H1 (cell line): ENCODE measurements around the gene PIGM. TPM values are rescaled to one million over a fixed set of nuclear protein-coding genes. Genes with fewer than 3 reads are reported as not detected.

ENCODE experiments used
- CTCF ChIA-PET: fragments of 300-600 bp; sonication (Branson Sonifier 250); formaldehyde crosslinking; loops from one replicate; lab custom pipeline; 2021; ENCODE audit not compliant: partially characterized antibody; lab: Charles Lee
- POLR2A ChIA-PET: fragments of 300-600 bp; sonication (Branson Sonifier 250); formaldehyde crosslinking; loops from one replicate; lab custom pipeline; 2021; ENCODE audit warnings: inconsistent platforms; ENCODE audit not compliant: partially characterized antibody; lab: Charles Lee
- DNase-seq, 2 experiments: peaks; one replicate each; pipeline versions ENCODE4 v3.0.0 to v3.0.0-alpha.2; 2010 to 2022; ENCODE audit warnings: low spot score in 2 of 2, low read depth in 1 of 2, mixed read lengths in 1 of 2
- FAIRE-seq: peaks from 2 replicates; lab custom pipeline; 2011; peaks lifted over from hg19 to GRCh38; lab: Jason Lieb, UNC
- H2AFZ ChIP-seq: 2 replicates; pipeline ENCODE4 v1.8.1; 2012; ENCODE audit warnings: low read length, inconsistent platforms
- H2AK5ac ChIP-seq: 2 replicates; pipeline ENCODE4 v1.6.1; 2013; ENCODE audit warnings: low read depth, low read length
- H2BK120ac ChIP-seq: replicated peaks from 2 replicates; pipeline ENCODE3; 2013; ENCODE audit warnings: low read depth, low read length, inconsistent platforms
- H2BK12ac ChIP-seq: 2 replicates; pipeline ENCODE4 v1.6.1; 2013; ENCODE audit warnings: low read depth, low read length
- H2BK15ac ChIP-seq: 2 replicates; pipeline ENCODE4 v1.6.1; 2013; ENCODE audit warnings: low read length
- H2BK20ac ChIP-seq: 2 replicates; pipeline ENCODE4 v1.6.1; 2013; ENCODE audit warnings: low read length
- H2BK5ac ChIP-seq: 2 replicates; pipeline ENCODE4 v1.6.1; 2013; ENCODE audit warnings: low read depth, low read length
- H3K14ac ChIP-seq: 2 replicates; pipeline ENCODE4 v1.6.1; 2013; ENCODE audit warnings: inconsistent platforms; ENCODE audit not compliant: insufficient read length
- H3K18ac ChIP-seq: 2 replicates; pipeline ENCODE4 v1.6.1; 2013; ENCODE audit warnings: low read length; ENCODE audit errors: extremely low read depth
- H3K23ac ChIP-seq: 2 replicates; pipeline ENCODE4 v1.6.1; 2013; ENCODE audit warnings: inconsistent platforms; ENCODE audit not compliant: insufficient read length
- H3K23me2 ChIP-seq: 2 replicates; pipeline ENCODE4 v1.6.1; 2013; ENCODE audit warnings: low read depth, low read length
- H3K27ac ChIP-seq: 2 replicates; pipeline ENCODE4 v1.6.1; 2011; ENCODE audit warnings: low read depth, low read length, inconsistent platforms
- H3K27me3 ChIP-seq, 4 experiments: replicated peaks in 1 of 4; 1 replicate in 1 of 4; 2 replicates in 3 of 4; pipeline versions ENCODE4 v1.6.1 to v1.8.1; 2011 to 2013; ENCODE audit warnings: low read length in 3 of 4, mild to moderate bottlenecking in 3 of 4, inconsistent platforms in 2 of 4, mixed read lengths in 2 of 4, moderate library complexity in 1 of 4; ENCODE audit not compliant: control insufficient read depth in 3 of 4, insufficient read depth in 3 of 4; ENCODE audit errors: extremely low read depth in 1 of 4
- H3K36me3 ChIP-seq, 4 experiments: 2 replicates each; pipeline versions ENCODE4 v1.6.1 to v1.8.1; 2011 to 2013; ENCODE audit warnings: mild to moderate bottlenecking in 4 of 4, low read length in 3 of 4, moderate library complexity in 2 of 4, control low read depth in 1 of 4, inconsistent platforms in 1 of 4; ENCODE audit not compliant: insufficient read depth in 4 of 4, control insufficient read depth in 2 of 4
- H3K4ac ChIP-seq: replicated peaks from 2 replicates; pipeline ENCODE3; 2013; ENCODE audit warnings: low read length, low read depth, mixed read lengths, inconsistent platforms; ENCODE audit not compliant: insufficient read length
- H3K4me1 ChIP-seq, 4 experiments: replicated peaks in 1 of 4; 1 replicate in 1 of 4; 2 replicates in 3 of 4; pipeline versions ENCODE4 v1.6.1 to v1.8.1; 2011 to 2013; ENCODE audit warnings: low read length in 3 of 4, inconsistent platforms in 2 of 4, mixed read lengths in 1 of 4; ENCODE audit not compliant: insufficient read depth in 4 of 4, control insufficient read depth in 3 of 4
- H3K4me2 ChIP-seq, 2 experiments: 2 replicates each; pipeline versions ENCODE4 v1.6.1 to v1.8.1; 2011 to 2013; ENCODE audit warnings: low read depth in 2 of 2, low read length in 2 of 2, control low read depth in 1 of 2, inconsistent platforms in 1 of 2, mild to moderate bottlenecking in 1 of 2; ENCODE audit not compliant: insufficient read depth in 1 of 2
- H3K4me3 ChIP-seq, 4 experiments: fragments of 200-600, 300-600 bp in 1 of 4; sonication (generic), shearing (Covaris generic), sonication (Bioruptor Twin) in 1 of 4; 2 replicates each; pipeline versions ENCODE4 v1.5.1 to v1.8.1; 2011 to 2016; ENCODE audit warnings: low read length in 4 of 4, low read depth in 3 of 4, control low read depth in 2 of 4, inconsistent platforms in 2 of 4, mild to moderate bottlenecking in 2 of 4, mixed read lengths in 1 of 4, moderate library complexity in 1 of 4; ENCODE audit not compliant: insufficient read depth in 2 of 4; ENCODE audit errors: extremely low read depth in 1 of 4
- H3K56ac ChIP-seq: replicated peaks from 2 replicates; pipeline ENCODE3; 2013; ENCODE audit warnings: low read depth, mild to moderate bottlenecking, mixed read lengths, low read length, inconsistent platforms; ENCODE audit not compliant: insufficient read length
- H3K79me1 ChIP-seq: 2 replicates; pipeline ENCODE4 v1.6.1; 2013; ENCODE audit warnings: low read depth, low read length, control low read depth
- H3K79me2 ChIP-seq, 2 experiments: 2 replicates each; pipeline versions ENCODE4 v1.6.1 to v1.8.1; 2012 to 2013; ENCODE audit warnings: low read length in 2 of 2, mild to moderate bottlenecking in 2 of 2, inconsistent platforms in 1 of 2; ENCODE audit not compliant: insufficient read depth in 2 of 2, control insufficient read depth in 1 of 2
- H3K9ac ChIP-seq, 4 experiments: replicated peaks in 1 of 4; 1 replicate in 1 of 4; 2 replicates in 3 of 4; pipeline versions ENCODE4 v1.6.1 to v1.8.1; 2011 to 2013; ENCODE audit warnings: low read depth in 3 of 4, low read length in 3 of 4, control low read depth in 2 of 4, mild to moderate bottlenecking in 2 of 4, moderate library complexity in 2 of 4, inconsistent platforms in 1 of 4; ENCODE audit errors: extremely low read depth in 1 of 4
- H3K9me3 ChIP-seq, 2 experiments: 2 replicates each; pipeline versions ENCODE4 v1.6.1 to v1.8.1; 2012 to 2013; ENCODE audit warnings: mild to moderate bottlenecking in 2 of 2, moderate library complexity in 2 of 2, control low read depth in 1 of 2, inconsistent platforms in 1 of 2, low read depth in 1 of 2, low read length in 1 of 2, mixed read lengths in 1 of 2; ENCODE audit not compliant: insufficient read depth in 2 of 2
- H4K20me1 ChIP-seq, 2 experiments: replicated peaks in 1 of 2; 2 replicates each; pipeline versions ENCODE3 to v1.8.1; 2011 to 2013; ENCODE audit warnings: inconsistent platforms in 2 of 2, low read length in 2 of 2, mild to moderate bottlenecking in 1 of 2; ENCODE audit not compliant: insufficient read depth in 2 of 2, control insufficient read depth in 1 of 2
- H4K5ac ChIP-seq: 2 replicates; pipeline ENCODE4 v1.6.1; 2013; ENCODE audit warnings: low read length, low read depth, mixed read lengths, inconsistent platforms; ENCODE audit not compliant: insufficient read length
- H4K8ac ChIP-seq: 2 replicates; pipeline ENCODE4 v1.8.0; 2013; ENCODE audit warnings: mild to moderate bottlenecking, moderate library complexity, low read length, inconsistent platforms; ENCODE audit not compliant: insufficient read depth; ENCODE audit errors: extremely low read depth
- H4K91ac ChIP-seq: replicated peaks from 2 replicates; pipeline ENCODE3; 2013; ENCODE audit warnings: low read length, mixed read lengths, inconsistent platforms; ENCODE audit not compliant: insufficient read length
- POLR2AphosphoS5 ChIP-seq: IDR thresholded peaks from 2 replicates; pipeline ENCODE4 v1.6.1; 2011; ENCODE audit warnings: low read depth, low read length
- RAD21 ChIP-seq, 2 experiments: IDR thresholded peaks in 1 of 2; conservative IDR thresholded peaks in 1 of 2; 2 replicates each; pipeline ENCODE4 v1.6.1; 2011; ENCODE audit warnings: low read depth in 2 of 2, low read length in 2 of 2, improper control_type of control experiment in 1 of 2, inconsistent platforms in 1 of 2, mild to moderate bottlenecking in 1 of 2, moderate library complexity in 1 of 2
- WGBS, 2 experiments: shearing (Covaris generic) in 1 of 2; methylation state at CpG; one replicate each; pipeline versions ENCODE4 v1.1.6 to v1.1.7; 2013 to 2015; ENCODE audit warnings: low lambda C conversion rate in 2 of 2, mixed read lengths in 2 of 2, inconsistent platforms in 1 of 2, low coverage in 1 of 2, missing lambda C conversion rate in 1 of 2; ENCODE audit not compliant: insufficient replicate concordance in 2 of 2, insufficient coverage in 1 of 2, insufficient read length in 1 of 2; ENCODE audit errors: extremely low coverage in 1 of 2, missing lambda C conversion rate in 1 of 2; 5-methylcytosine and 5-hydroxymethylcytosine counted together
- polyA plus RNA-seq, 7 experiments: library from polyadenylated mRNA; depleted of rRNA in 3 of 7; stranded (reverse) in 5 of 7; unstranded in 2 of 7; fragments of >200 nt in 5 of 7; fragments of 200-250 nt in 2 of 7; gene quantifications; 1 replicate in 5 of 7; 2 replicates in 1 of 7; 4 replicates in 1 of 7; pipeline versions ENCODE4 v1.2.1 to v1.2.3, GENCODE V29; 2011 to 2013; ENCODE audit warnings: missing spikeins in 2 of 7, mixed read lengths in 2 of 7
- total RNA-seq: library from RNA; stranded (reverse); fragmentation: NEBNext Ultra II Directional; extraction: Animal tissue kit (Norgen Biotek cat#: 25700); gene quantifications from 2 replicates; pipeline ENCODE4 v1.2.1, GENCODE V29; 2021
- TF ChIP-seq, protein P1 (sequence below), 3 experiments: IDR thresholded peaks; 1 replicate in 2 of 3; 2 replicates in 1 of 3; pipeline versions ENCODE4 v1.5.1 to v1.6.1; 2011; ENCODE audit warnings: low read length in 3 of 3, mild to moderate bottlenecking in 3 of 3, inconsistent platforms in 2 of 3, low read depth in 1 of 3, moderate library complexity in 1 of 3; ENCODE audit not compliant: insufficient read depth in 1 of 3; ENCODE audit errors: control extremely low read depth in 1 of 3

PIGM gene
- total and polyA plus RNA-seq, 2 of the 8 experiments (the other 6 are each of a cell fraction or from before 2014, with no cell fraction given): 5.4 to 6.0 TPM

DNA sequence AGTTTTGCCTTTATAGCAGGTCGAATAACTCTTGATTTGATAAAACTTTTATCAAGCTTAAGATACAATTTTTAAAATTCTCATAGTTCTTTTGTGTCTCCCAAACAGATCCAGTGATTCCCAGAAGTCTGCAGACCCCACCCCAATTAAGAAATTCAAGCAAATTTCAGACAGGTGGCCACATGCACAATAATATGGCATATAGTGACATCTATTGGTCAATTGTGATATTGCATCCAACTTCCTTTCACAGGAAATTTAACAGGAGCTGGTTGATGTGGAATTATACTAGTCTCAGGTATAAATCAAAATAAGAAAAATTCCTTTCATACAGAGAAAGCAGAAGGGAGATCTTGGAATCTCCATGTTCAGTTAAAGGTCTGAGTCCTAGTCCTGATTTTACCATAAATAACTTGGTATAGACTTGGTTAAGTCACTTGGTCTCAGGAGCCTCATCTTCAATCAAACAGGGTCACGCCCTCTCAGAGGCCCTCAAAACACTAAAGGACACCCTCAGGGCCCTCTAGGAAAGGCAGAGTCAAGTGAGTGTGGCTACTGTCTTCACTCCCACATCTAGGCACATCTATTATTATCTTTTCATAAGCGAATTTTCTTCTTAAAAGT lies 24.1 kb downstream of the PIGM start:
- Histone ChIP-seq H3K36me3 (no peaks in the 10 kb centered on the region), H2AFZ (no peak overlapping the region), H3K4me3 (no peak overlapping the region), H3K4ac (no peak overlapping the region), H3K14ac (no peak overlapping the region), H3K23ac (no peak overlapping the region), H4K5ac (no peak overlapping the region), H2AK5ac (no peak overlapping the region), H3K56ac (no peak overlapping the region), H3K23me2 (no peaks in the 10 kb centered on the region; the same call in 1 of the 2 replicates), H3K27me3 (no peaks in the 10 kb centered on the region), H3K27ac (no peak overlapping the region), H3K79me1 (no peaks in the 10 kb centered on the region), H4K8ac (no peak overlapping the region), H2BK120ac (no peak overlapping the region), H2BK5ac (no peak overlapping the region), H2BK15ac (no peak overlapping the region), H2BK12ac (no peak overlapping the region), H2BK20ac (no peak overlapping the region), H4K20me1 (no peaks in the 10 kb centered on the region), H3K9me3 (no peaks in the 10 kb centered on the region), H3K9ac (no peak overlapping the region), H4K91ac (no peak overlapping the region), H3K79me2 (no peaks in the 10 kb centered on the region), H3K18ac (no peak overlapping the region), H3K4me1 (no peaks in the 10 kb centered on the region), H3K4me2 (no peak overlapping the region)
- FAIRE-seq (peak; percentile 48), DNase-seq (no peak)
- 56% methylated on average over 3 of the region's 3 CpGs; no CpG with 5 or more reads in 1 of the 2 experiments for WGBS, 2 experiments
- TF ChIP-seq, protein P1, sequence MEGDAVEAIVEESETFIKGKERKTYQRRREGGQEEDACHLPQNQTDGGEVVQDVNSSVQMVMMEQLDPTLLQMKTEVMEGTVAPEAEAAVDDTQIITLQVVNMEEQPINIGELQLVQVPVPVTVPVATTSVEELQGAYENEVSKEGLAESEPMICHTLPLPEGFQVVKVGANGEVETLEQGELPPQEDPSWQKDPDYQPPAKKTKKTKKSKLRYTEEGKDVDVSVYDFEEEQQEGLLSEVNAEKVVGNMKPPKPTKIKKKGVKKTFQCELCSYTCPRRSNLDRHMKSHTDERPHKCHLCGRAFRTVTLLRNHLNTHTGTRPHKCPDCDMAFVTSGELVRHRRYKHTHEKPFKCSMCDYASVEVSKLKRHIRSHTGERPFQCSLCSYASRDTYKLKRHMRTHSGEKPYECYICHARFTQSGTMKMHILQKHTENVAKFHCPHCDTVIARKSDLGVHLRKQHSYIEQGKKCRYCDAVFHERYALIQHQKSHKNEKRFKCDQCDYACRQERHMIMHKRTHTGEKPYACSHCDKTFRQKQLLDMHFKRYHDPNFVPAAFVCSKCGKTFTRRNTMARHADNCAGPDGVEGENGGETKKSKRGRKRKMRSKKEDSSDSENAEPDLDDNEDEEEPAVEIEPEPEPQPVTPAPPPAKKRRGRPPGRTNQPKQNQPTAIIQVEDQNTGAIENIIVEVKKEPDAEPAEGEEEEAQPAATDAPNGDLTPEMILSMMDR (IDR thresholded peaks at IDR 0.05; ENCODE audit: control extremely low read depth in 1 of 3, insufficient read depth in 1 of 3, low read depth in 1 of 3, low read length in 3 of 3): peak in 2 of 3 experiments; percentile 66 to 70; a peak in 3 of 4 replicates
- TF ChIP-seq RAD21 (IDR thresholded peaks at IDR 0.05 in 1 of 2, conservative IDR thresholded peaks at IDR 0.05 in 1 of 2; ENCODE audit: low read depth in 2 of 2, low read length in 2 of 2) (peak; percentile 82 to 86), POLR2AphosphoS5 (no peak)
- ChIA-PET POLR2A (interaction anchor here (0.6 to 6.2 kb wide), 5 partner anchors 23 to 1234 kb away, joined by 3 to 41 read pairs (median 3); no protein-coding TSS in a partner anchor), CTCF (interaction anchor here (0.9 to 13.8 kb wide), 49 partner anchors 9 to 230 kb away, joined by 3 to 696 read pairs (median 5); partner anchors contain the start of genes CFAP45, FCRL6, IGSF9 and PIGM)
